Colonic mucosa (tissue), 4 donors: ENCODE measurements around the gene ZNF609. TPM values are rescaled to one million over a fixed set of nuclear protein-coding genes. Genes with fewer than 3 reads are reported as not detected.
"Not testable (repeated sequence)": the region's sequence is repeated elsewhere in the genome, so short reads cannot be mapped to it uniquely, and the experiment has no call there.

Source experiments
- DNase-seq: peaks from one replicate; pipeline ENCODE4 v3.0.0-alpha.2; 2020
- H3K27ac ChIP-seq: fragments of 200-600 bp; one replicate; pipeline ENCODE4 v1.8.0; 2021
- H3K27me3 ChIP-seq: fragments of 200-600 bp; one replicate; pipeline ENCODE4 v1.8.0; 2021
- H3K36me3 ChIP-seq: fragments of 200-600 bp; one replicate; pipeline ENCODE4 v1.8.0; 2021
- H3K4me1 ChIP-seq: fragments of 200-600 bp; one replicate; pipeline ENCODE4 v1.8.0; 2021; ENCODE audit warnings: mild to moderate bottlenecking
- H3K4me3 ChIP-seq: fragments of 200-600 bp; one replicate; pipeline ENCODE4 v1.8.0; 2021
- H3K9ac ChIP-seq, 2 donors: one replicate each; pipeline ENCODE4 v1.7.0; 2013; ENCODE audit warnings: control low read depth in 2 of 2, low read depth in 2 of 2, low read length in 2 of 2
- H3K9me3 ChIP-seq: fragments of 200-600 bp; one replicate; pipeline ENCODE4 v1.8.0; 2021
- intact Hi-C: fragments of 100-400 bp; cut with DNase I; formaldehyde crosslinking; loops from one replicate; pipeline ENCODE4 v1.14.1; 2022
- total RNA-seq, 2 donors: library from RNA; stranded (reverse); fragmentation: NEBNext Ultra II Directional in 1 of 2; extraction: Animal tissue kit (Norgen Biotek cat#: 25700) in 1 of 2; gene quantifications; one replicate each; pipeline ENCODE4 v1.2.1, GENCODE V29; 2021
- TF ChIP-seq, protein P1 (sequence below): fragments of 200-600 bp; IDR thresholded peaks from one replicate; pipeline ENCODE4 v1.8.0; 2022; ENCODE audit warnings: antibody characterized with exemption, mild to moderate bottlenecking
- donor health status: healthy.
- donor health status: DM: no; HTN: no; CAD: no.
- donor health status: DM: no; HTN: no; CAD: no.

ZNF609 gene
- total RNA-seq, 2 donors from 2014 or later, result 24.5 to 24.8 TPM

DNA sequence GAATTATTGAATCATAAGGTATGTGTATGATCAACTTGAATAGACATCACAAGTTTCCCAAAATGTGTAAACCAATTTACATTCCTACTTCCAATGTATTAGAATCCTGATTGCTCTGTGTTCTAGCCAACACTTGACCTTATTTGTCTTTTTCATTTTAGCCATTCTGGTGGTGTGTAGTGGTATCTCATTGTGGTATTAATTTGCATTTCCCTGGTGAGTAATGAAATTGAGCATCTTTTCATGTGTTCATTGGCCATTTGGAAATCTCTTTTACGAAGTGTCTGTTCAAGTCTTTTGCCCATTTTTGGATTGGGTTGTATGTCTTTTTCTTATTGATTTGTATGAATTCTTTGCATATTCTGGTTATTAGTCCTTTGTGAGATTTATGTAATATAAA, 177.0 kb downstream of the ZNF609 start:
- H3K4me3 ChIP-seq, result no peak overlapping the region
- intact Hi-C loops, result no loop called here
- no peak overlapping the region for H3K9ac ChIP-seq
- peaks cover 13% of the 10 kb centered on the region for H3K4me1 ChIP-seq
- no peaks in the 10 kb centered on the region for H3K27me3 ChIP-seq
- H3K36me3 ChIP-seq, result no peaks in the 10 kb centered on the region
- TF ChIP-seq, protein P1, sequence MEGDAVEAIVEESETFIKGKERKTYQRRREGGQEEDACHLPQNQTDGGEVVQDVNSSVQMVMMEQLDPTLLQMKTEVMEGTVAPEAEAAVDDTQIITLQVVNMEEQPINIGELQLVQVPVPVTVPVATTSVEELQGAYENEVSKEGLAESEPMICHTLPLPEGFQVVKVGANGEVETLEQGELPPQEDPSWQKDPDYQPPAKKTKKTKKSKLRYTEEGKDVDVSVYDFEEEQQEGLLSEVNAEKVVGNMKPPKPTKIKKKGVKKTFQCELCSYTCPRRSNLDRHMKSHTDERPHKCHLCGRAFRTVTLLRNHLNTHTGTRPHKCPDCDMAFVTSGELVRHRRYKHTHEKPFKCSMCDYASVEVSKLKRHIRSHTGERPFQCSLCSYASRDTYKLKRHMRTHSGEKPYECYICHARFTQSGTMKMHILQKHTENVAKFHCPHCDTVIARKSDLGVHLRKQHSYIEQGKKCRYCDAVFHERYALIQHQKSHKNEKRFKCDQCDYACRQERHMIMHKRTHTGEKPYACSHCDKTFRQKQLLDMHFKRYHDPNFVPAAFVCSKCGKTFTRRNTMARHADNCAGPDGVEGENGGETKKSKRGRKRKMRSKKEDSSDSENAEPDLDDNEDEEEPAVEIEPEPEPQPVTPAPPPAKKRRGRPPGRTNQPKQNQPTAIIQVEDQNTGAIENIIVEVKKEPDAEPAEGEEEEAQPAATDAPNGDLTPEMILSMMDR, result no peak
- no peak overlapping the region for H3K27ac ChIP-seq
- DNase-seq, result no peak
- no peaks in the 10 kb centered on the region for H3K9me3 ChIP-seq

DNA sequence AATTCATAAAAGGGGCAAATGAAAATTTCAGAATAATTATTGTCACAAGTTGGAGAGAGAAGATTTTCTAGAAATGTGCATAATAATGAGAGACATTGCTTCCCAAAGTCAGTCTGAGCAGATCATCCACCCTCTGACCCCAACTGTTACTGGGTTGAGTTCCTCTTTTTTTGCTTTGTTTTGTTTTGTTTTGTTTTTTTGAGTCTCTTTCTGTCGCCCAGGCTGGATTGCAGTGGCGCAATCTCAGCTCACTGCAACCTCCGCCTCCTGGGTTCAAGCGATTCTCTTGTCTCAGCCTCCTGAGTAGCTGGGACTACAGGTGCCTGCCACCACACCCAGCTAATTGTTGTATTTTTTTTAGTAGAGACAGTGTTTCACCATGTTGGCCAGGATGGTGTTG, 179.4 kb downstream of the ZNF609 start:
- H3K9ac ChIP-seq, H3K9me3 ChIP-seq, DNase-seq, H3K4me3 ChIP-seq, intact Hi-C loops, H3K36me3 ChIP-seq, H3K27me3 ChIP-seq: not testable (repeated sequence)
- Histone ChIP-seq H3K27ac (peak overlapping the region; percentile 41), H3K4me1 (peaks cover 13% of the 10 kb centered on the region)

DNA sequence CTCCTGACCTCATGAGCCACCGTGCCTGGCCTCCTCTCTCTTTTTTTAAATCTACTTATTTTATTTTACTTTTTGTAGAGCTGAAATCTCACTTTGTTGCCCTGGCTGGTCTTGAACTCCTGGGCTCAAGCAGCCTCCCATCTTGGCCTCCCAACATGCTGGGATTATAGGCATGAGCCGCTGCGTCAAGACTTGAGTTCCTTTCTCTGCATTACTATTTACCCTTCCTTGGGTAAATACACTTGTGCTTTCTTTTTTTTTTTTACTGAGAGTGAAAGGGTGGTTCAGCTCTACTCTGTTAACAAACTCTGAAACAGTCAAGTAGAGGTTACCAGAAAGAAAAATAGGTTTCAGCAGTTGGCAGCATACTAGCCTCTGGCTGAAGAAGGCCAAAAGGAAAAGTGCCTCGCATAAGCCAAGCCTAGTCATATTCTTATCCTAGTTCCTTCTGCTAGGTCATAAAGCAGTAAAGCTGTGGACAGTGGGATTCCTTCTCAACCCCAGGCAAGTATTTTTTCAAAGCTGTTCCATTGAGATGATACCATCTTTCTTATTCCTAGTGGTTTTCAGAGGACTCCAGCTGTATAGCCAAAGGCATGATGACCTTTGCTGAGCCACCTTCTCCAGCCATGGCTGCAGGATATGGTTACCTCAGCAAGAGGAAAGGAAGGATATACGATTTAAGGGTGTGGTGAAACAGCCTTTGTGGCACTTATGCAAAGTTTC, 179.9 kb downstream of the ZNF609 start:
- Histone ChIP-seq H3K27me3 (no peaks in the 10 kb centered on the region), H3K27ac (peak overlapping the region; percentile 41), H3K4me1 (peaks cover 10% of the 10 kb centered on the region), H3K4me3 (no peak overlapping the region), H3K36me3 (no peaks in the 10 kb centered on the region), H3K9ac (peak overlapping the region in 1 of 2 donors; percentile 29), H3K9me3 (no peaks in the 10 kb centered on the region)
- intact Hi-C loops, result no loop called here
- DNase-seq, result peak; percentile 36
- TF ChIP-seq, protein P1, result no peak

- no peaks in the 10 kb centered on the region for H3K27me3 ChIP-seq
- no peak overlapping the region for H3K9ac ChIP-seq
- H3K4me1 ChIP-seq, result peaks cover 5% of the 10 kb centered on the region
- peak overlapping the region; percentile 54 for H3K27ac ChIP-seq
- DNase-seq, result no peak
- H3K9me3 ChIP-seq, result no peaks in the 10 kb centered on the region
- H3K4me3 ChIP-seq, result no peak overlapping the region
- no peaks in the 10 kb centered on the region for H3K36me3 ChIP-seq
- TF ChIP-seq, protein P1, result no peak
- intact Hi-C loops, result no loop called here
Measured at GRCh38 chr15:64642875-64643274, 182.5 kb downstream of the ZNF609 start.

- H3K27ac ChIP-seq, result peak overlapping the region; percentile 54
- no peak for DNase-seq
- H3K36me3 ChIP-seq, result no peaks in the 10 kb centered on the region
- H3K4me3 ChIP-seq, result no peak overlapping the region
- H3K4me1 ChIP-seq, result peaks cover 5% of the 10 kb centered on the region
- H3K9ac ChIP-seq, result no peak overlapping the region
- TF ChIP-seq, protein P1, result no peak
- intact Hi-C loops, result no loop called here
- H3K27me3 ChIP-seq, result no peaks in the 10 kb centered on the region
- no peaks in the 10 kb centered on the region for H3K9me3 ChIP-seq
Measured at GRCh38 chr15:64643685-64644084, 183.3 kb downstream of the ZNF609 start.

- H3K27ac ChIP-seq, H3K9ac ChIP-seq, H3K36me3 ChIP-seq, H3K4me1 ChIP-seq, H3K27me3 ChIP-seq, intact Hi-C loops, H3K9me3 ChIP-seq, H3K4me3 ChIP-seq, DNase-seq: not testable (repeated sequence)
Measured at GRCh38 chr15:64644811-64645210, 184.4 kb downstream of the ZNF609 start.
